Testis (tissue), 3 donors: Measurements from ENCODE around the gene ALG2. TPM values are rescaled to one million over a fixed set of nuclear protein-coding genes. Genes with fewer than 3 reads are reported as not detected.

Experiments used
- DNase-seq: peaks from one replicate; pipeline ENCODE4 v3.0.0-alpha.2; 2019
- H3K27ac ChIP-seq, 2 donors: fragments of 200-600 bp; sonication (generic); one replicate each; pipeline ENCODE4 v1.5.1; 2019
- H3K27me3 ChIP-seq: fragments of 200-600 bp; sonication (generic); one replicate; pipeline ENCODE4 v1.5.1; 2019
- H3K36me3 ChIP-seq: fragments of 200-600 bp; sonication (generic); one replicate; pipeline ENCODE4 v1.5.1; 2017; ENCODE audit warnings: low read depth; ENCODE audit errors: missing control alignments
- H3K4me1 ChIP-seq: fragments of 200-600 bp; sonication (generic); one replicate; pipeline ENCODE4 v1.5.1; 2019
- H3K4me3 ChIP-seq, 2 donors: fragments of 200-600 bp; sonication (generic); one replicate each; pipeline ENCODE4 v1.5.1; 2017 to 2019
- H3K9me3 ChIP-seq: fragments of 200-600 bp; sonication (generic); one replicate; pipeline ENCODE4 v1.5.1; 2017
- CTCF ChIP-seq, 3 experiments: fragments of 450-650 bp in 2 of 3; fragments of 200-600 bp in 1 of 3; sonication (generic) in 1 of 3; IDR thresholded peaks; one replicate each; pipeline ENCODE4 v1.5.1; 2016 to 2019; ENCODE audit warnings: antibody characterized with exemption in 3 of 3, mild to moderate bottlenecking in 2 of 3, moderate library complexity in 1 of 3
- POLR2A ChIP-seq: fragments of 450-650 bp; IDR thresholded peaks from one replicate; pipeline ENCODE4 v1.6.1; 2017; ENCODE audit warnings: antibody characterized with exemption, mild to moderate bottlenecking, moderate library complexity
- WGBS, 2 donors: methylation state at CpG; one replicate each; pipeline ENCODE4 v1.1.5; 2018; 5-methylcytosine and 5-hydroxymethylcytosine counted together
- intact Hi-C: fragments of 100-400 bp; cut with DNase I; formaldehyde crosslinking; loops from one replicate; pipeline ENCODE4 v1.15.1; 2023; ENCODE audit warnings: low total_unique reads
- polyA plus RNA-seq: library from polyadenylated mRNA; stranded (reverse); fragments of 350-450 nt; fragmentation: Illumina TruSeq; extraction: RNeasy Lipid Tissue Mini Kit (QIAGEN cat#74804); gene quantifications from one replicate; pipeline ENCODE4 v1.2.3, GENCODE V29; 2014; ENCODE audit warnings: low read depth, low replicate concordance; ENCODE audit not compliant: insufficient read depth
- total RNA-seq, 2 donors: library from RNA; depleted of rRNA; stranded (reverse); fragments of >200 nt; gene quantifications; one replicate each; pipeline ENCODE4 v1.2.3, GENCODE V29; 2016

Gene ALG2
- total and polyA plus RNA-seq, 3 donors from 2014 or later = 37.9 to 48.0 (median 46.7) TPM

GRCh38 chr9:99265691-99266090, 43.9 kb upstream of the ALG2 start:
- Histone ChIP-seq H3K36me3 (no peaks in the 10 kb centered on the region), H3K27me3 (no peaks in the 10 kb centered on the region), H3K27ac (no peak overlapping the region), H3K4me1 (peaks cover 5% of the 10 kb centered on the region), H3K4me3 (no peak overlapping the region), H3K9me3 (no peaks in the 10 kb centered on the region)
- intact Hi-C loops = no loop called here
- WGBS, 2 donors = 49 to 56% methylated on average over 2 of the region's 2 CpGs
- DNase-seq = no peak
- TF ChIP-seq CTCF (IDR thresholded peaks at IDR 0.05) (no peak), POLR2A (no peak)

- Histone ChIP-seq H3K27ac (no peak overlapping the region), H3K27me3 (no peaks in the 10 kb centered on the region), H3K9me3 (no peaks in the 10 kb centered on the region), H3K36me3 (no peaks in the 10 kb centered on the region), H3K4me1 (peaks cover 5% of the 10 kb centered on the region), H3K4me3 (no peak overlapping the region)
- intact Hi-C loops = no loop called here
- TF ChIP-seq POLR2A (no peak), CTCF (IDR thresholded peaks at IDR 0.05) (no peak)
- 95% methylated on average over 3 of the region's 3 CpGs for WGBS, 2 donors
- no peak for DNase-seq
Measured at GRCh38 chr9:99264070-99264680, 42.4 kb upstream of the ALG2 start.

- Histone ChIP-seq H3K9me3 (no peaks in the 10 kb centered on the region), H3K27ac (no peak overlapping the region), H3K36me3 (no peaks in the 10 kb centered on the region), H3K4me1 (peaks cover 5% of the 10 kb centered on the region), H3K27me3 (no peaks in the 10 kb centered on the region), H3K4me3 (no peak overlapping the region)
- no peak for DNase-seq
- intact Hi-C loops = no loop called here
- WGBS, 2 donors = 86% methylated on average over 7 of the region's 7 CpGs
- TF ChIP-seq POLR2A (no peak), CTCF (IDR thresholded peaks at IDR 0.05) (no peak)
Measured at GRCh38 chr9:99262949-99263418, 41.2 kb upstream of the ALG2 start.

- Histone ChIP-seq H3K4me3 (no peak overlapping the region), H3K4me1 (peaks cover 5% of the 10 kb centered on the region), H3K27me3 (no peaks in the 10 kb centered on the region), H3K36me3 (no peaks in the 10 kb centered on the region), H3K9me3 (no peaks in the 10 kb centered on the region), H3K27ac (no peak overlapping the region)
- TF ChIP-seq POLR2A (no peak), CTCF (IDR thresholded peaks at IDR 0.05) (no peak)
- intact Hi-C loops = no loop called here
- no peak for DNase-seq
- 78 to 93% methylated on average over 2 of the region's 2 CpGs for WGBS, 2 donors
Measured at GRCh38 chr9:99261923-99262322, 40.2 kb upstream of the ALG2 start.

- Histone ChIP-seq H3K36me3 (no peaks in the 10 kb centered on the region), H3K9me3 (no peaks in the 10 kb centered on the region), H3K4me1 (no peaks in the 10 kb centered on the region), H3K27me3 (no peaks in the 10 kb centered on the region), H3K4me3 (peak overlapping the region; percentile 39 to 49), H3K27ac (peak overlapping the region; percentile 61 to 86)
- TF ChIP-seq CTCF (IDR thresholded peaks at IDR 0.05) = no peak
- no peak for TF ChIP-seq POLR2A
- intact Hi-C loops = no loop called here
- DNase-seq = peak; percentile 89
- WGBS, 2 donors = 6% methylated on average over 7 to 27 of the region's 27 CpGs
Measured at GRCh38 chr9:99259231-99259918, 37.6 kb upstream of the ALG2 start.
